ENCODE results near the gene OSBPL10.

- TF ChIP-seq CTCF (IDR thresholded peaks at IDR 0.05): peak in 1 of 2 donors; percentile 19
- TF ChIP-seq POLR2A (IDR thresholded peaks at IDR 0.05): peak in 1 of 2 donors; percentile 10
- no peak for TF ChIP-seq EP300 (IDR thresholded peaks at IDR 0.05)
- peak in 1 of 3 donors; percentile 21 for TF ChIP-seq POLR2AphosphoS5 (IDR thresholded peaks at IDR 0.05)
These were observed at the start of gene OSBPL10, which contains the start of gene ZNF860 for GRCh38 chr3:31981206-31982181.
